Astrocyte of the cerebellum (primary cell): ENCODE measurements around the gene GPRIN1.

Experiments
- DNase-seq: peaks from one replicate; pipeline ENCODE4 v3.0.0-alpha.2; 2011; ENCODE audit warnings: low read depth
- H3K4me3 ChIP-seq: 2 replicates; pipeline ENCODE4 v1.5.1; 2011; ENCODE audit warnings: mild to moderate bottlenecking, low read depth, low read length, moderate library complexity
- in situ Hi-C: cut with HindIII; loops from 2 replicates; pipeline ENCODE4 v1.10.0; 2017; ENCODE audit warnings: low sequenced_read_pairs
- TF ChIP-seq, protein P1 (sequence below): IDR thresholded peaks from 2 replicates; pipeline ENCODE4 v1.5.1; 2012; ENCODE audit warnings: low read length, low read depth, moderate library complexity, mild to moderate bottlenecking; ENCODE audit errors: missing control alignments

Gene GPRIN1

DNA sequence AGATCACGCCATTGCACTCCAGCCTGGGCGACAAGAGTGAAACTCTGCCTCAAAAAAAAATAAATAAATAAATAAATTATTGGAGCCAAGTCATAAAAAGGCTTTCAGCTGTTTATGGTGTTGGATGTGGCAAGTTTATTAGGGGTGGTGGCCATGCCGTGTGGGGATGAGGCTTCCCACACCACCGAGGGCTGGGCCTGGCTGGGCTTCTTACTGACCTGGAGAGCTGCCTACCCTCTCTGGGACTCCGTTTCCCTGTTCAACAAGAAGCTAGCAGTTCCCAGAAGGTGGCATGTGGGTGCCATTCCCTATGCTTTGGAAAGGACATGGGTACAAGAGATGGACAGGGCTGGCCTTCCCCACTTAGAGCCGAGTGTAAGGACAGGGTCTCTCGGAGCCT lies 22.6 kb downstream of the GPRIN1 start:
- H3K4me3 ChIP-seq: no peak overlapping the region
- DNase-seq: no peak
- TF ChIP-seq, protein P1, sequence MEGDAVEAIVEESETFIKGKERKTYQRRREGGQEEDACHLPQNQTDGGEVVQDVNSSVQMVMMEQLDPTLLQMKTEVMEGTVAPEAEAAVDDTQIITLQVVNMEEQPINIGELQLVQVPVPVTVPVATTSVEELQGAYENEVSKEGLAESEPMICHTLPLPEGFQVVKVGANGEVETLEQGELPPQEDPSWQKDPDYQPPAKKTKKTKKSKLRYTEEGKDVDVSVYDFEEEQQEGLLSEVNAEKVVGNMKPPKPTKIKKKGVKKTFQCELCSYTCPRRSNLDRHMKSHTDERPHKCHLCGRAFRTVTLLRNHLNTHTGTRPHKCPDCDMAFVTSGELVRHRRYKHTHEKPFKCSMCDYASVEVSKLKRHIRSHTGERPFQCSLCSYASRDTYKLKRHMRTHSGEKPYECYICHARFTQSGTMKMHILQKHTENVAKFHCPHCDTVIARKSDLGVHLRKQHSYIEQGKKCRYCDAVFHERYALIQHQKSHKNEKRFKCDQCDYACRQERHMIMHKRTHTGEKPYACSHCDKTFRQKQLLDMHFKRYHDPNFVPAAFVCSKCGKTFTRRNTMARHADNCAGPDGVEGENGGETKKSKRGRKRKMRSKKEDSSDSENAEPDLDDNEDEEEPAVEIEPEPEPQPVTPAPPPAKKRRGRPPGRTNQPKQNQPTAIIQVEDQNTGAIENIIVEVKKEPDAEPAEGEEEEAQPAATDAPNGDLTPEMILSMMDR: no peak
- in situ Hi-C loops: no loop called here

DNA sequence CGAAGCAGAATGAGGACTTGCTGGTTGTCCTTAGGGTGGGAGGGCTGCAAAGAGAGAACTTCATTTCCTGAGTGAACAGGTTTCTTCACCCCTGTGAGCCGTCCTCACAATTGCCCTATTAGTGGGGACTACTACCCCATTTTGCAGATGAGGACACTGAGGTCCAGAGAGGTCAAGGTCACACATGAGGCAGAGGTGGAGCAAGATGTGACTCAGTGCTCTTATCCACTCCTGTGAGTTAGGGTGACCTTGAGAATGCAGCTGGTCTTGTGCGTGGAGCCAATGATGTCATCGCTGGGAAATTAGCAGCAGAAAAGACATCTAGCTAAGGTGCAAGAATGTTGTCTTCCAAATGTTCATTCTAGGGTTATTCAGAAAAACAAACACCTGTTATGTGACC lies 26.9 kb downstream of the GPRIN1 start:
- DNase-seq: no peak
- H3K4me3 ChIP-seq: no peak overlapping the region
- in situ Hi-C loops: no loop called here
- TF ChIP-seq, protein P1: no peak

DNA sequence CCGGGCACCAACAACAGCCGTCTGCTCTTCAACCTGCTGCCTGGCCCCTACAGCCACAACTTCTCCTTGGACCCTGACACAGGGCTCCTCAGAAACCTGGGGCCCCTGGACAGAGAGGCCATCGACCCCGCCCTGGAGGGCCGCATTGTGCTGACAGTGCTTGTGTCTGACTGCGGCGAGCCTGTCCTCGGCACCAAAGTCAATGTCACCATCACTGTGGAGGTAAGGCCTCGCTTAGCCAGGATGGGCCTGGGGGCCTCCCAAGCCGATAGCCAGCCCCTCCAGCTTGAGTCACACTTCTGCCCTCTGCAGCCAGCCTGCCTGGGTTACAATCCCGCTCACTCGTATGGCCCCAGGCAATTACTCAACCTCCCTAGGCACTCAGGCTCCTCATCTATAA lies 28.6 kb downstream of the GPRIN1 start:
- no peak overlapping the region for H3K4me3 ChIP-seq

DNA sequence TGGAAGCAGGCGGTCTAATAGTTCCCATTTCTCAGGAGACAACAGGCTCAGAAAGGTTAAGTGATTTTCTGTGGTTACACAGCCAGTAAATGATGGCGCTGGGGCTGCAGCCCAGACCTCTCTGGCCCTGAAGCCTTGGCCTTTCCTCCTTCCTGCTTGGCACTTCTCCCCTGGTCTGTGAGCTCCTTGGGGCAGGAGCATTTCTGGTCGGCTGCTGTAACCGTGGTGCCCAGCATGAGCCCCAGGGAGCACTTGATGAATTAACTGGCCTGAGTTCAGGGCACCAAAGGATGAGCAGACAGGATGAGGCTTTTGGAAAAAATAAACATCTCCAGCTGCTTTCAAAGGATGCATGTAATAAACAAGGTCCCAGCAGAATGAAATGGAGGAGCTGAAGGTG lies 30.6 kb downstream of the GPRIN1 start:
- no peak for DNase-seq
- no peak overlapping the region for H3K4me3 ChIP-seq
- in situ Hi-C loops: no loop called here
- TF ChIP-seq, protein P1: no peak

More for the DNA sequence above, 28.6 kb downstream of the GPRIN1 start:
- no peak for DNase-seq
- TF ChIP-seq, protein P1: no peak
- in situ Hi-C loops: no loop called here

DNA sequence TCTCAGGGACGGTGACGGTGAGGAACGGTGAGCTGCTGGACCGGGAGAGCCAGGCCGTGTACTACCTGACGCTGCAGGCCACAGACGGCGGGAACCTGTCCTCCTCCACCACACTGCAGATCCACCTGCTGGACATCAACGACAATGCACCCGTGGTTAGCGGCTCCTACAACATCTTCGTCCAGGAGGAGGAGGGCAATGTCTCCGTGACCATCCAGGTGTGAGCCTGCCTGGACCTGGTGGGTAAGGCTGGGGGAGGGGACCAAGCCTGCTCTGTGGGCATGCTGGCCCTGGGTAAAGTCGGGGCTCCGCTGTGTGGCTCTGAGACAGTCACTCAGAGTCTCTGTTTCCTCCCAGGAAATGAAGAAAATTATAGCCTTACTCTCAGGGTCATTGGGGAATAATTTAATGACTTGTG lies 31.6 kb downstream of the GPRIN1 start:
- TF ChIP-seq, protein P1: peak; percentile 55
- no peak for DNase-seq
- no peak overlapping the region for H3K4me3 ChIP-seq
- in situ Hi-C loops: no loop called here

DNA sequence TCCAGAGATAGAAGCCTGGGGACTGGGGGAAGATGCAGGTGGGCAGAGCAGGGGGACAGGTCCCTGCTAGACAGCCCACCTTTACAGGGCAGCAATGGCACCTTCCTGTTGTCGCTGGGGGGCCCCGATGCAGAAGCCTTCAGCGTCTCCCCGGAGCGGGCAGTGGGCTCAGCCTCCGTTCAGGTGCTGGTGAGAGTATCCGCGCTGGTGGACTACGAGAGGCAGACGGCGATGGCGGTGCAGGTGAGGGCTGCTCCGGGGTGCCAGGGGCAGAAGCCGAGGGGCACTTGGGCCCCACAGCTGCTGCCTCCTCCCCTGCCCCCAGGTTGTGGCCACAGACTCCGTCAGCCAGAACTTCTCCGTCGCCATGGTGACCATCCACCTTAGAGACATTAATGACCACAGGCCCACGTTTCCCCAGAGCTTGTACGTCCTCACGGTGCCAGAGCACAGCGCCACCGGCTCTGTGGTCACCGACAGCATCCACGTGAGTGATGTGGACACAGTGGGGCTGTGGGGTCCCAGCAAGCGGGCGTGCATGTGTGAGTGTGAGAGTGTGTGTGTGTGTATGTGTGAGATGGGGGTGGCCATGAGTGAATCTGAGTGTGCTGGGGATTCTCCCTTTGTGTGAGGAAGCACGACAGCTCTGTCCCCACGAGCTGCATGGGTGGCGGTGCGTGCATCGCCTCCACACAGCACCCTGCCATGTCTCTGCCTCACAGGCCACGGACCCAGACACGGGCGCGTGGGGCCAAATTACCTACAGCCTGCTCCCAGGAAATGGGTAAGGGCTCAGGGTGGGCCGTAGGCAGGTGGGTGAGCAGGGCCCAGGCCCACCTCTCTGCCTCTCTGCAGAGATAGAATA lies 32.4 kb downstream of the GPRIN1 start:
- TF ChIP-seq, protein P1: no peak
- DNase-seq: no peak
- in situ Hi-C loops: no loop called here
- H3K4me3 ChIP-seq: no peak overlapping the region
